ENCODE measurements around the gene CSNK2B.

The CSNK2B gene

DNA sequence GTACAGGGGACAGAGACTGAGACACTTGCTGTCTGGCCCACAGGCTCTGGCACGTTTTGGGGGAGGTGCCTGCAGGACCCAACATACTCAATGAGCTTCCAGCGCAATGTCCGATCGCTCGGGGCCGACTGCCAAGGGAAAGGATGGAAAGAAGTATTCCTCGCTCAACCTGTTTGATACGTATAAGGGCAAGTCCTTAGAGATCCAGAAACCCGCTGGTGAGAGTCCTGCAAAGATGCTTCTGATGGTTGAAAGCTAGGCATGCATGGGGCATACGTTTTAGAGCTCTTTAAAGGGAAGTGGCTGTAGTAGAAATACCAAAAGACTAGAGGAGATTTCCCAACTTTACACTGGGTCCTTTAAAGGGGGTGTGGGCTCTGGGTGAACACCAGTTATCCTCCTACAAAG is 43.2 kb upstream of the CSNK2B start:
- TF ChIP-seq, protein P1, sequence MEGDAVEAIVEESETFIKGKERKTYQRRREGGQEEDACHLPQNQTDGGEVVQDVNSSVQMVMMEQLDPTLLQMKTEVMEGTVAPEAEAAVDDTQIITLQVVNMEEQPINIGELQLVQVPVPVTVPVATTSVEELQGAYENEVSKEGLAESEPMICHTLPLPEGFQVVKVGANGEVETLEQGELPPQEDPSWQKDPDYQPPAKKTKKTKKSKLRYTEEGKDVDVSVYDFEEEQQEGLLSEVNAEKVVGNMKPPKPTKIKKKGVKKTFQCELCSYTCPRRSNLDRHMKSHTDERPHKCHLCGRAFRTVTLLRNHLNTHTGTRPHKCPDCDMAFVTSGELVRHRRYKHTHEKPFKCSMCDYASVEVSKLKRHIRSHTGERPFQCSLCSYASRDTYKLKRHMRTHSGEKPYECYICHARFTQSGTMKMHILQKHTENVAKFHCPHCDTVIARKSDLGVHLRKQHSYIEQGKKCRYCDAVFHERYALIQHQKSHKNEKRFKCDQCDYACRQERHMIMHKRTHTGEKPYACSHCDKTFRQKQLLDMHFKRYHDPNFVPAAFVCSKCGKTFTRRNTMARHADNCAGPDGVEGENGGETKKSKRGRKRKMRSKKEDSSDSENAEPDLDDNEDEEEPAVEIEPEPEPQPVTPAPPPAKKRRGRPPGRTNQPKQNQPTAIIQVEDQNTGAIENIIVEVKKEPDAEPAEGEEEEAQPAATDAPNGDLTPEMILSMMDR (conservative IDR thresholded peaks at IDR 0.05) = no peak
- H3K27ac ChIP-seq = peak overlapping the region; percentile 95

DNA sequence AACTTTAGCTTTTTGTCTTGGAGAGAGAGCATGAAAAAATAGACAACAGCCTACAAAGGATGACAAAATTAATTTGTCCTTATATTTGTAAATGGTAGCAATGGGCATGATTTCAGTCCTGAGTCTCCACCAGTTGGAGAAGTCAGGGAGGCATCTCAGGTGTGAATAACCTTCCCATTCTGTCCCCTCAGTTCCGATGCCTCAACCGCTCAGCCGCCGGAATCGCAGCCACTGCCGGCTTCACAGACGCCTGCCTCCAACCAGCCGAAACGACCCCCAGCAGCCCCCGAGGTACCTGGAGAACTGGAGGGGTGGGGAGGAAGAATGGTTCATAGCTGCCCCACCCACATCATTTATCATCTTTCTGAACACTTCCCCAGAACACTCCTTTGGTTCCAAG is 41.8 kb upstream of the CSNK2B start:
- H3K27ac ChIP-seq = peak overlapping the region; percentile 95
- TF ChIP-seq, protein P1 (conservative IDR thresholded peaks at IDR 0.05) = no peak

DNA sequence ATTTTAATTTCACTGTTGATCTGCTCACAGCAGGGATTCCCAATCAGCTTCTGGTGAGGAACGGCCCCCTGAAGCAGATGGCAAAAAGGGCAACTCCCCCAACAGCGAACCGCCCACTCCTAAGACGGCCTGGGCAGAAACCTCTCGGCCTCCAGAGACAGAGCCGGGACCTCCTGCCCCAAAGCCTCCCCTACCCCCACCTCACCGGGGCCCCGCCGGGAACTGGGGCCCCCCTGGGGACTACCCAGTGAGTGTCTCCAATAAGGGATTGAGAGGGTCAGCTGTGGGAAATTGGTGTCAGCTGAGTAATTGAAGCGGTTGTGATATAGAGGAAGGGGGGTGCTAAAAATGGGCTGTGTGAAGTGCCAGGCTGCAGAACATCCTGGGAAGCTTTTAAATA is 38.9 kb upstream of the CSNK2B start:
- TF ChIP-seq, protein P1 (conservative IDR thresholded peaks at IDR 0.05) = no peak
- no peak overlapping the region for H3K27ac ChIP-seq

DNA sequence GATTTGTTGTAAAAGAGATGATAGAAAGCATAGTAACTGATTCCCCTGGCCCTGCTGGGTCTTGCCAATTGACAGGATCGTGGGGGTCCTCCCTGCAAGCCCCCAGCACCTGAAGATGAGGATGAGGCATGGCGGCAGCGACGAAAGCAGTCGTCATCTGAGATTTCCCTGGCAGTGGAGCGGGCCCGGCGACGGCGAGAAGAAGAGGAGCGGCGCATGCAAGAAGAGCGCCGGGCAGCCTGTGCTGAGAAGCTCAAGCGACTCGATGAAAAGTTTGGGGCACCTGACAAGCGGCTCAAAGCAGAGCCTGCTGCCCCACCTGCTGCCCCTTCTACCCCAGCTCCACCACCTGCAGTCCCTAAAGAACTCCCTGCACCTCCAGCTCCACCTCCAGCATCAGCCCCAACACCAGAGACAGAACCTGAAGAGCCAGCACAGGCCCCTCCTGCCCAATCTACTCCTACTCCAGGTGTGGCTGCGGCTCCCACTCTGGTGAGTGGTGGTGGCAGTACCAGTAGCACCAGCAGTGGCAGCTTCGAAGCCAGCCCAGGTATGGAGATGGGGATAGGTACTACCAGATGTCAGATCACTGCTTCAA is 38.1 kb upstream of the CSNK2B start:
- TF ChIP-seq, protein P1 (conservative IDR thresholded peaks at IDR 0.05) = no peak
- no peak overlapping the region for H3K27ac ChIP-seq

DNA sequence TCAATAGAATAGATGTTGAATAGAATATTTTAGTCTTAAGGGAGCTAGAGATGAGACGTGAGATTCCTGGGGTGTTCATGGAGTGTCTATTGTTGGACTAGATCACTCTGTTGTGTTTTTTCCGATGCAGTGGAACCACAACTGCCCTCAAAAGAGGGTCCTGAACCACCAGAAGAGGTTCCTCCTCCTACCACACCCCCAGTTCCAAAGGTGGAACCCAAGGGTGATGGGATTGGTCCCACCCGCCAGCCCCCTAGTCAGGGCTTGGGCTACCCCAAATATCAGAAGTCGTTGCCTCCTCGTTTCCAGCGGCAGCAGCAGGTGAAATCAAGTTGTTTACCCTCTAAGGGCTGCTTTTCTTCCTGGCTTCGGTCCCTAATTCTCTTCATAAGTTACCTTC is 36.9 kb upstream of the CSNK2B start:
- H3K27ac ChIP-seq = no peak overlapping the region
- TF ChIP-seq, protein P1 (conservative IDR thresholded peaks at IDR 0.05) = no peak

DNA sequence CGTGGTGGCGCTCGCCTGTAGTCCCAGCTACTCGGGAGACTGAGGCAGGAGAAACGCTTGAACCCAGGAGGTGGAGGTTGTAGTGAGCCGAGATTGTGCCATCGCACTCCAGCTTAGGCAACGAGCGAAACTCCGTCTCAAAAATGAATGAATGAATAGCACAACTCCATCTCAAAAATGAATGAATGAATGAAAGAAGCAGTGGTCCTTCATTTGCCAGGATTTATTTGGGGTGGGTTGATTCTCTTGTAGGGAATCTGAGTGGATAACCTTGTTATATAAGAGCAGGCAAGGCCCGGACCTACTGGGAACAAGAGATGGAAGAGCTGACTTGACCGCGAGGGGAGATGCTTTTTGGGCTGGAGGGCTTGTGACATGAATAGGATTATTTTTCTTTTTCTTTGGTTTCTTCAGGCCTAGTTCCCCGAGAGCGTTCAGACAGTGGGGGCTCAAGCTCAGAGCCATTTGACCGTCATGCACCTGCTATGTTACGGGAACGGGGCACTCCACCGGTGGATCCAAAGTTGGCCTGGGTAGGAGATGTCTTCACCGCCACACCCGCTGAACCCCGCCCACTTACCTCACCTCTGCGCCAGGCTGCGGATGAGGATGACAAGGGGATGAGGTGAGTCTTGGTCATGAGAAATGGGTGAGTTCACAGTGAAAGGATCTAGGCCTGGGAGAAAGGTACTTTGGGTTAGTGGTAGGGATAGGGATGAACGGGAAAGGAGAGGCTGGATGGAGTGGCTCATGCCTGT is 35.5 kb upstream of the CSNK2B start:
- H3K27ac ChIP-seq = no peak overlapping the region
- TF ChIP-seq, protein P1 (conservative IDR thresholded peaks at IDR 0.05) = no peak

DNA sequence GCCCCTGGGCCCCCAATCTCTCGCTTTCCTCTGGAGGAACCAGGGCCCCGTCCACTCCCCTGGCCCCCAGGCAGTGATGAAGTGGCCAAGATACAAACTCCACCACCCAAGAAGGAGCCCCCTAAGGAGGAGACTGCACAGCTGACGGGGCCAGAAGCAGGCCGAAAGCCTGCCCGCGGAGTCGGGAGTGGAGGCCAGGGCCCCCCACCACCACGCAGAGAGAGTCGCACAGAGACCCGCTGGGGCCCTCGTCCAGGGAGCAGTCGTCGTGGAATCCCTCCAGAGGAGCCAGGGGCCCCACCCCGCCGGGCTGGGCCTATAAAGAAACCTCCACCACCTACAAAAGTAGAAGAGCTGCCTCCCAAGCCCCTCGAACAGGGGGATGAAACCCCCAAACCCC is 34.7 kb upstream of the CSNK2B start:
- TF ChIP-seq, protein P1 (conservative IDR thresholded peaks at IDR 0.05) = no peak
- H3K27ac ChIP-seq = no peak overlapping the region

Data from VCaP (cell line).